Smooth muscle cell (in vitro differentiated cells): Measurements from ENCODE around the gene CEPT1. TPM values are rescaled to one million over a fixed set of nuclear protein-coding genes. Genes with fewer than 3 reads are reported as not detected.

Experiments used
- DNase-seq: peaks from one replicate; lab custom pipeline; 2025; ENCODE audit not compliant: unreplicated experiment; lab: John Stamatoyannopoulos, UW
- H2AFZ ChIP-seq: fragments of 200-600 bp; sonication (generic); 2 replicates; pipeline ENCODE4 v1.6.0; 2016; ENCODE audit warnings: antibody characterized with exemption, low read depth, mild to moderate bottlenecking
- H3F3A ChIP-seq: fragments of 200-600 bp; sonication (generic); 2 replicates; pipeline ENCODE4 v1.6.0; 2017; ENCODE audit warnings: antibody characterized with exemption, low read depth
- H3K27ac ChIP-seq: fragments of 200-600 bp; sonication (generic); 2 replicates; pipeline ENCODE4 v1.5.1; 2016; ENCODE audit warnings: low read depth, mild to moderate bottlenecking
- H3K27me3 ChIP-seq: fragments of 200-600 bp; sonication (generic); 2 replicates; pipeline ENCODE4 v1.6.1; 2016; ENCODE audit warnings: low read depth, mild to moderate bottlenecking
- H3K36me3 ChIP-seq: fragments of 200-600 bp; sonication (generic); 2 replicates; pipeline ENCODE4 v1.5.1; 2016; ENCODE audit warnings: low read depth
- H3K4me1 ChIP-seq: fragments of 200-600 bp; sonication (generic); 2 replicates; pipeline ENCODE4 v1.5.1; 2016; ENCODE audit warnings: low read depth
- H3K4me2 ChIP-seq: fragments of 200-600 bp; sonication (generic); 2 replicates; pipeline ENCODE4 v1.6.0; 2016; ENCODE audit warnings: mild to moderate bottlenecking
- H3K4me3 ChIP-seq: fragments of 200-600 bp; sonication (generic); 2 replicates; pipeline ENCODE4 v1.5.1; 2016; ENCODE audit warnings: mild to moderate bottlenecking
- H3K79me2 ChIP-seq: fragments of 200-600 bp; sonication (generic); 2 replicates; pipeline ENCODE4 v1.6.0; 2016; ENCODE audit warnings: low read depth, mild to moderate bottlenecking
- H3K9ac ChIP-seq: fragments of 200-600 bp; sonication (generic); 2 replicates; pipeline ENCODE4 v1.6.0; 2016; ENCODE audit warnings: low read depth
- H3K9me3 ChIP-seq: fragments of 200-600 bp; sonication (generic); replicated peaks from 2 replicates; pipeline ENCODE4 v1.5.1; 2016; ENCODE audit warnings: low read depth
- H4K20me1 ChIP-seq: fragments of 200-600 bp; sonication (generic); 2 replicates; pipeline ENCODE4 v1.6.0; 2016; ENCODE audit warnings: low read depth
- WGBS: methylation state at CpG from one replicate; pipeline ENCODE4 v1.1.7; 2016; ENCODE audit warnings: low lambda C conversion rate; 5-methylcytosine and 5-hydroxymethylcytosine counted together
- polyA plus RNA-seq: library from polyadenylated mRNA; unstranded; fragments of >200 nt; fragmentation: Nextera tagmentation; extraction: Ambion mirVana; gene quantifications from 2 replicates; pipeline ENCODE4 v1.2.1, GENCODE V29; 2016
- total RNA-seq: library from RNA; depleted of rRNA; stranded (reverse); fragments of >200 nt; gene quantifications from 2 replicates; pipeline ENCODE4 v1.2.3, GENCODE V29; 2014
- TF ChIP-seq, protein P1 (sequence below): fragments of 200-600 bp; sonication (generic); IDR thresholded peaks from 2 replicates; pipeline ENCODE4 v1.5.1; 2017; ENCODE audit warnings: borderline replicate concordance, mild to moderate bottlenecking, antibody characterized with exemption; ENCODE audit not compliant: insufficient read depth, poor library complexity, severe bottlenecking

The CEPT1 gene
- total and polyA plus RNA-seq, 2 experiments from 2014 or later: 19.4 to 36.8 TPM

DNA sequence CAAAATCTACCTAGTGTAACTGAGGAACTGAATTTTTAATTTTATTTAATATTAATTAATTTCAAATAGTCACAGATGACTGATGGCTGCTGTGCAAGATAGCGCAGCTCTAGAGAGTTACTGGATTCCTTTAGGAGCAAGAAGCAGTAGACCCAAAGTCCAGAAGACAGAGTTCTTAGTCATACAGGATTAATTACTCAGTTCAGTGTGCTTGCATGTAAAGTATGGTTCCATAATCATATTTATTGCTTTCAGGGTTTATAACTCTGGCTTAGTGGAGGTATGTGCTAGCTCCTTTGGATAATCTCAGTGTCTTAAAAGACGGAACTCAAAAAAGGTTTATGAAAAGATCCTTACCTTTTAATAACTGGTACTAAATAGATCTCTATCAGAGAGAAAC, 17.4 kb downstream of the CEPT1 start:
- peaks cover 63% of the 10 kb centered on the region for H4K20me1 ChIP-seq
- no peak overlapping the region for H3K4me2 ChIP-seq
- no peaks in the 10 kb centered on the region for H3K4me1 ChIP-seq
- TF ChIP-seq, protein P1, sequence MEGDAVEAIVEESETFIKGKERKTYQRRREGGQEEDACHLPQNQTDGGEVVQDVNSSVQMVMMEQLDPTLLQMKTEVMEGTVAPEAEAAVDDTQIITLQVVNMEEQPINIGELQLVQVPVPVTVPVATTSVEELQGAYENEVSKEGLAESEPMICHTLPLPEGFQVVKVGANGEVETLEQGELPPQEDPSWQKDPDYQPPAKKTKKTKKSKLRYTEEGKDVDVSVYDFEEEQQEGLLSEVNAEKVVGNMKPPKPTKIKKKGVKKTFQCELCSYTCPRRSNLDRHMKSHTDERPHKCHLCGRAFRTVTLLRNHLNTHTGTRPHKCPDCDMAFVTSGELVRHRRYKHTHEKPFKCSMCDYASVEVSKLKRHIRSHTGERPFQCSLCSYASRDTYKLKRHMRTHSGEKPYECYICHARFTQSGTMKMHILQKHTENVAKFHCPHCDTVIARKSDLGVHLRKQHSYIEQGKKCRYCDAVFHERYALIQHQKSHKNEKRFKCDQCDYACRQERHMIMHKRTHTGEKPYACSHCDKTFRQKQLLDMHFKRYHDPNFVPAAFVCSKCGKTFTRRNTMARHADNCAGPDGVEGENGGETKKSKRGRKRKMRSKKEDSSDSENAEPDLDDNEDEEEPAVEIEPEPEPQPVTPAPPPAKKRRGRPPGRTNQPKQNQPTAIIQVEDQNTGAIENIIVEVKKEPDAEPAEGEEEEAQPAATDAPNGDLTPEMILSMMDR: no peak
- H3K27me3 ChIP-seq: no peaks in the 10 kb centered on the region
- H3F3A ChIP-seq: no peaks in the 10 kb centered on the region
- peaks cover 52% of the 10 kb centered on the region for H3K79me2 ChIP-seq
- no peaks in the 10 kb centered on the region for H3K9me3 ChIP-seq
- 94% methylated on average over 2 of the region's 2 CpGs for WGBS
- H3K4me3 ChIP-seq: no peak overlapping the region
- no peak overlapping the region for H2AFZ ChIP-seq
- DNase-seq: no peak
- no peak overlapping the region for H3K9ac ChIP-seq
- peaks cover 18% of the 10 kb centered on the region for H3K36me3 ChIP-seq
- H3K27ac ChIP-seq: no peak overlapping the region

DNA sequence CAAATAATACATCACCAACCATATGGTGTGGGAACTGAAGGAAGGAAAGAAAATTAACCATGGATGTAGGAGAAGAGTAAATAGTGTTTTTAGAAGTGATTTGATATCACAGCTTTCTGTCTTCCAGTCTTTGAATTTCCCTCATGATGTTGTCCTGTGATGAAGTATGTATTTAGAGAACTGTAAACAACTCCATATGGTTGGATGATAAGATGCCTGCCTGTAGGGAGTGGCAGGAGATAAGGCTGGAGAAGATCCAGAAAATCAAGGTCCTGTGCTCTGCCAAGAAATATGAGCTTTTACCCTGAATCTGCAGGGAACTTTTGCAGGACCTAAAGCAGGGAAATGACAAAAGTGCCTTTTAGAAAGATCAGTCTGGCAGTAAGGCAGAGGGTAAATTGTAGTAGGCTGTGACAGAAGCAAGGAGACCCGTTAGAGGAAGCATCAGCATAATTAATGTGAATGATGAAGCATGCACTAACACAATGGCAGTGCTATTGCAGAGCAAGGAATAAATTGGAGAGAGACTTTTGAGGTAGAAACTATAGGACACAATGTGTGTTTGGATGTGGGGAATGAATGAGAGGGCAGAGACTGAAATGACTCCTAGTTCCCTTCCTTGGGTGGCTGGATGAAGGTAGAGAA, 21.9 kb downstream of the CEPT1 start:
- no peak for DNase-seq
- H3K4me2 ChIP-seq: no peak overlapping the region
- H4K20me1 ChIP-seq: peaks cover 31% of the 10 kb centered on the region
- peaks cover 8% of the 10 kb centered on the region for H3K36me3 ChIP-seq
- H3K9ac ChIP-seq: no peak overlapping the region
- H3K4me3 ChIP-seq: no peak overlapping the region
- WGBS: 42% methylated on average over 1 of the region's 1 CpG
- H3K27me3 ChIP-seq: no peaks in the 10 kb centered on the region
- TF ChIP-seq, protein P1: no peak
- H3K27ac ChIP-seq: no peak overlapping the region
- no peak overlapping the region for H2AFZ ChIP-seq
- H3F3A ChIP-seq: no peaks in the 10 kb centered on the region
- no peaks in the 10 kb centered on the region for H3K9me3 ChIP-seq
- no peaks in the 10 kb centered on the region for H3K4me1 ChIP-seq
- H3K79me2 ChIP-seq: peaks cover 9% of the 10 kb centered on the region

DNA sequence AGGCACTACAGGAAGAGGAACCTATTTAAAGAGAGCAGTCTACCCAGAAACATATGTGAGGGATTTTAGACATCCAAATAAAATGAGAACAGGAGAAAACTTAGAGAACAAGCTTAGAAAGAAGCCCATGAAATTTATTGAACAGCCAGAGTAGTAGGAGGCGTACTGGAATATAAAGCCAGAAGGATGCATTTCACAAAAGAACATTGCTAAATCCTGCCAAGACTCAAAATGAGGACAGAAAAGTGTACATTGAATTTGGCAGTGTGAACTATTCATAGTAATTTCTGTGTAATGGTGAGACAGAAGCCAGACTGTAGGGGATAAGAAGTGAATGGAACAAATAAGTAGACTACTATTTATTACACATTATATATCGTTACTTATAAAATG, 22.5 kb downstream of the CEPT1 start:
- no peak overlapping the region for H2AFZ ChIP-seq
- peaks cover 8% of the 10 kb centered on the region for H3K36me3 ChIP-seq

DNA sequence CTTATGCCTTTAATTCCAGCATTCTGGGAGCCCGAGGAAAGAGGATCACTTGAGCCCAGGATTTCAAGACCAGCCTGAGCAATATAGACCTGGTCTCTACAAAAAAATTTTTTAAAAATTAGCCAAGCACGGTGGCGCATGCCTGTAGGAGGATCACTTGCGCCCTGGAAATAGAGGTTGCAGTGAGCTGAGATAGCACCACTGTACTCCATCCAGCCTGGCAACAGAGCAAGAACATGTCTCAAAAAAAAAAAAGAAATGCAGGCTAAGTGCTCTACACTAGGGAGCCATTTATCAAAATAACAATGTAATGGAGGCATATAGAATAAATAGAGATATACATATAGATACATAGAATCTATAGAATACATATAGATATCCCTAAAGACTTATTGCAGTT, 23.3 kb downstream of the CEPT1 start:
- no peak for DNase-seq
- peaks cover 18% of the 10 kb centered on the region for H4K20me1 ChIP-seq
- no peaks in the 10 kb centered on the region for H3K4me1 ChIP-seq
- peaks cover 14% of the 10 kb centered on the region for H3K36me3 ChIP-seq
- H2AFZ ChIP-seq: no peak overlapping the region
- H3K27me3 ChIP-seq: no peaks in the 10 kb centered on the region
- TF ChIP-seq, protein P1: no peak
- H3K27ac ChIP-seq: no peak overlapping the region
- H3K4me3 ChIP-seq: no peak overlapping the region
- H3K9ac ChIP-seq: no peak overlapping the region
- no peaks in the 10 kb centered on the region for H3F3A ChIP-seq
- WGBS: 93% methylated on average over 4 of the region's 4 CpGs
- no peaks in the 10 kb centered on the region for H3K9me3 ChIP-seq
- no peak overlapping the region for H3K4me2 ChIP-seq
- H3K79me2 ChIP-seq: no peaks in the 10 kb centered on the region

More for the DNA sequence above, 22.5 kb downstream of the CEPT1 start:
- DNase-seq: no peak
- TF ChIP-seq, protein P1: no peak
- no peaks in the 10 kb centered on the region for H3K27me3 ChIP-seq
- H4K20me1 ChIP-seq: peaks cover 25% of the 10 kb centered on the region
- H3K27ac ChIP-seq: no peak overlapping the region
- H3K9ac ChIP-seq: no peak overlapping the region
- WGBS: 95% methylated on average over 2 of the region's 2 CpGs
- no peaks in the 10 kb centered on the region for H3F3A ChIP-seq
- no peak overlapping the region for H3K4me2 ChIP-seq
- H3K4me3 ChIP-seq: no peak overlapping the region
- H3K9me3 ChIP-seq: no peaks in the 10 kb centered on the region
- H3K79me2 ChIP-seq: peaks cover 4% of the 10 kb centered on the region
- H3K4me1 ChIP-seq: no peaks in the 10 kb centered on the region
